Purkinje cell (primary cell): ENCODE measurements around the gene CTSO. TPM values are rescaled to one million over a fixed set of nuclear protein-coding genes. Genes with fewer than 3 reads are reported as not detected.

Experiments
- polyA plus RNA-seq: library from polyadenylated mRNA; unstranded; fragments of >200 nt; fragmentation: Nextera tagmentation; gene quantifications from 2 replicates; pipeline ENCODE4 v1.2.1, GENCODE V29; 2014

The CTSO gene, protein sequence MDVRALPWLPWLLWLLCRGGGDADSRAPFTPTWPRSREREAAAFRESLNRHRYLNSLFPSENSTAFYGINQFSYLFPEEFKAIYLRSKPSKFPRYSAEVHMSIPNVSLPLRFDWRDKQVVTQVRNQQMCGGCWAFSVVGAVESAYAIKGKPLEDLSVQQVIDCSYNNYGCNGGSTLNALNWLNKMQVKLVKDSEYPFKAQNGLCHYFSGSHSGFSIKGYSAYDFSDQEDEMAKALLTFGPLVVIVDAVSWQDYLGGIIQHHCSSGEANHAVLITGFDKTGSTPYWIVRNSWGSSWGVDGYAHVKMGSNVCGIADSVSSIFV
- polyA plus RNA-seq = 10.8 and 12.8 TPM in 2 replicates

DNA sequence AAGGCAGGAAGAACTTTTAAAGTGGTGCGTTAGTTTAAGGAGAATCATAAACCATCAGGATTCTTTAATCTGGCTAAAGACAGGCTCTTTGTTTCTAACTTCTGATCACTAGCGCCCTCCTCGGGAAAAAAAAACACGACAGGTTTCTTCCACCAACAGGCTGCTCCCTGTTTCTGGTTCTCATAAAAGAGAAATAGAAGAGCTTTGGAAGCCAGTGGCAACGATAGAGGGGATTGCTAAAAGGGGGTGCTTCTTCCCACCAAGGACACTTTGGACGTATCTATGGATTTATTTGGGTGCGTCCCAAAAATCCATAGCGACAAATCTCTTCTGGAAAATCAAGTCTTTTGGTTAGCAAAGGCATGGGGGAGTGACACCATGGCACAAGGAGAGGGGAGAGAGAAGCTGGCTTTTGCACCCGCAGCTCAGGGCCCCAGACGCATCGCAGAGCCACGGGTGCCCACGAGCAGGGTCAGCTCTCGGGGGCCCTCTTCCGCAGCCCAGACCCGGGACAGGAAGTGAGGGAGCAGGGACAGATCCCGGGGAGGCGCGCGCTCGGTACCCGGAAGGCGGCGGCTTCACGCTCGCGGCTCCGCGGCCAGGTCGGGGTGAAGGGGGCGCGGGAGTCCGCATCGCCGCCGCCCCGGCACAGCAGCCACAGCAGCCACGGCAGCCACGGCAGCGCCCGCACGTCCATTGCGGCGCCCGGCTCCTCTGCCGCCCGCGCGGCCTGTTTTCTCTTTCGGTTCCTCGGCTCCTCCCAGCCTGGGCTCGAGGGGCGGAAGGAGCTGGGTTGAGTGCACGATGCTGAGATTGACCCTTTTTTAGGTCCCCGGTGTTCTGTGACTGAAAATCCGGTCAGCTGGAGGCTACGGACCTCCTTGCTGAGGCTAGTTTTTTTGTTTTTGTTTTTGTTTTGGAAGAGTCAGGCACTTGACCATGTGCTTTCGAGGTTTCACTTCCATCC is at the start of gene CTSO:
CTSO (minus strand) TSS at position 716 of the 967 bp plus-strand sequence; CDS start at position 697, 19 bp downstream.

DNA sequence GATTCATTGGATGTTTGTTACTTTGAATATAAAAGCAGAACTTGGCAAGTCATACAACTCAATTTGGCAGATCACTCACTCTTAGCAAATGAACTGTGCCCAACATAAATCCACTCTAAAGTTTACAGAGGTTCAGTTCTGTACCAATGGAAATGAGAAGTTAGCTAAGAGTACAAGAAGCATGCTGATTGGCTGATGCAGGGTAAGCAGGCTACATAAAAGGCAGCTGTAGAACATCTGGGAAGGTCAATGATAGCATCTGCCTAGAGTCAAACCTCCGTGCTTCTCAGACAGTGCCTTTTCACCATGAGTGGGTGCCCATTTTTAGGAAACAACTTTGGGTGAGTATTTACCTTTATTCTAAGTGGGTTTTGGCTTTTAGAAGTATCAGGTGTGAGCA is 50.2 kb downstream of the CTSO start, which contains the start of gene TDO2:
TDO2 (plus strand) TSS at position 244 of the 400 bp plus-strand sequence; CDS start at position 307, 63 bp downstream.

Other genes starting within 250 kb of the CTSO start
- 71.6 and 81.6 TPM in 2 replicates for gene GUCY1B1, start 194.8 kb downstream of the CTSO start, polyA plus RNA-seq
- gene ASIC5, start 87.6 kb downstream of the CTSO start, polyA plus RNA-seq = not detected in 2 replicates
- not detected in 2 replicates for gene TDO2, start 50.2 kb downstream of the CTSO start, polyA plus RNA-seq